Kidney (tissue), 22 donors: ENCODE measurements around the gene PLEKHJ1. TPM values are rescaled to one million over a fixed set of nuclear protein-coding genes. Genes with fewer than 3 reads are reported as not detected.

Source experiments
- DNase-seq, 5 donors: peaks; one replicate each; pipeline ENCODE4 v3.0.0-alpha.2; 2013 to 2020
- FAIRE-seq: peaks from 2 replicates; lab custom pipeline; 2012; peaks lifted over from hg19 to GRCh38; lab: Jason Lieb, UNC
- H3K27ac ChIP-seq, 2 donors: one replicate each; pipeline ENCODE4 v1.7.0; 2013; ENCODE audit warnings: low read depth in 2 of 2, low read length in 2 of 2, inconsistent platforms in 1 of 2
- H3K27me3 ChIP-seq: one replicate; pipeline ENCODE4 v1.7.1; 2013; ENCODE audit warnings: low read length, inconsistent platforms; ENCODE audit not compliant: control insufficient read depth, insufficient read depth
- H3K36me3 ChIP-seq, 3 donors: one replicate each; pipeline versions ENCODE4 v1.7.0 to v1.7.1; 2013; ENCODE audit warnings: low read length in 3 of 3, control low read depth in 1 of 3, inconsistent platforms in 1 of 3; ENCODE audit not compliant: insufficient read depth in 3 of 3, control insufficient read depth in 2 of 3
- H3K4me1 ChIP-seq, 3 donors: one replicate each; pipeline versions ENCODE4 v1.7.0 to v1.7.1; 2013; ENCODE audit warnings: low read length in 3 of 3, inconsistent platforms in 1 of 3, low read depth in 1 of 3; ENCODE audit not compliant: control insufficient read depth in 2 of 3, insufficient read depth in 2 of 3
- H3K4me3 ChIP-seq, 3 donors: one replicate each; pipeline versions ENCODE4 v1.7.0 to v1.8.1; 2013; ENCODE audit warnings: low read length in 3 of 3, control low read depth in 1 of 3, inconsistent platforms in 1 of 3
- H3K9ac ChIP-seq, 3 donors: one replicate each; pipeline versions ENCODE4 v1.7.0 to v1.7.1; 2013; ENCODE audit warnings: low read length in 3 of 3, control low read depth in 1 of 3, inconsistent platforms in 1 of 3
- H3K9me3 ChIP-seq, 3 donors: one replicate each; pipeline versions ENCODE4 v1.7.0 to v1.7.1; 2013; ENCODE audit warnings: low read length in 3 of 3, control low read depth in 1 of 3, inconsistent platforms in 1 of 3; ENCODE audit not compliant: control insufficient read depth in 2 of 3, insufficient read depth in 1 of 3
- intact Hi-C: fragments of 100-400 bp; cut with DNase I; formaldehyde crosslinking; loops from one replicate; pipeline ENCODE4 v1.11.1; 2022
- long read RNA-seq, 10 donors: library from polyadenylated mRNA in 1 of 10; unstranded in 1 of 10; transcript quantifications; one replicate each; pipeline ENCODE4 v2.0.0 and lab custom pipeline, GENCODE V29; 2021 to 2026
- polyA plus RNA-seq: library from polyadenylated mRNA; stranded (reverse); fragments of 350-450 nt; fragmentation: Illumina TruSeq; extraction: RNeasy Lipid Tissue Mini Kit (QIAGEN cat#74804); gene quantifications from one replicate; pipeline ENCODE4 v1.2.3, GENCODE V29; 2014; ENCODE audit warnings: low read depth, low replicate concordance; ENCODE audit not compliant: insufficient read depth
- total RNA-seq: library from RNA; stranded (reverse); fragmentation: NEBNext Ultra II Directional; extraction: Animal tissue kit (Norgen Biotek cat#: 25700); gene quantifications from one replicate; pipeline ENCODE4 v1.2.1, GENCODE V29; 2021
- TF ChIP-seq, protein P1 (sequence below): IDR thresholded peaks from 3 replicates; pipeline ENCODE4 v1.5.1; 2012; ENCODE audit warnings: mild to moderate bottlenecking, moderate library complexity, borderline replicate concordance; ENCODE audit not compliant: insufficient read depth; ENCODE audit errors: extremely low read depth
- donor health status: control.
- donor health status: control.
- donor health status: control.
- donor health status: control.
- donor health status: control.
- donor health status: DM: yes; HTN: yes; CAD: no.
- donor health status: Normal renal cell carcinoma (clear cell type).

Gene PLEKHJ1, protein sequence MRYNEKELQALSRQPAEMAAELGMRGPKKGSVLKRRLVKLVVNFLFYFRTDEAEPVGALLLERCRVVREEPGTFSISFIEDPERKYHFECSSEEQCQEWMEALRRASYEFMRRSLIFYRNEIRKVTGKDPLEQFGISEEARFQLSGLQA
- total RNA-seq (59.7 TPM), polyA plus RNA-seq (156 TPM)
- long read RNA-seq, donor 1, transcript PLEKHJ1-201 (6 exons, 1,206 nt), result major isoform, 20 of 28 reads
- long read RNA-seq, donor 1, partial matches to known transcripts, result 0 of 28 reads
- long read RNA-seq, donor 1, other reads (novel, unspliced or antisense), result 0 of 28 reads
- long read RNA-seq, donor 2, transcript PLEKHJ1-206 (5 exons, 1,311 nt), result minor isoform, 6 of 152 reads
- long read RNA-seq, donor 2, transcript PLEKHJ1-201 (6 exons, 1,206 nt), result major isoform, 28 of 152 reads
- long read RNA-seq, donor 2, partial matches to known transcripts, result 93 of 152 reads
- long read RNA-seq, donor 2, other reads (novel, unspliced or antisense), result 23 of 152 reads
- long read RNA-seq, donor 3, transcript PLEKHJ1-206 (5 exons, 1,311 nt), result minor isoform, 12 of 217 reads
- long read RNA-seq, donor 3, transcript PLEKHJ1-201 (6 exons, 1,206 nt), result major isoform, 42 of 217 reads
- long read RNA-seq, donor 3, partial matches to known transcripts, result 137 of 217 reads
- long read RNA-seq, donor 3, other reads (novel, unspliced or antisense), result 22 of 217 reads
- long read RNA-seq, donor 4, transcript PLEKHJ1-201 (6 exons, 1,206 nt), result major isoform, 37 of 164 reads
- long read RNA-seq, donor 4, partial matches to known transcripts, result 92 of 164 reads
- long read RNA-seq, donor 4, other reads (novel, unspliced or antisense), result 32 of 164 reads
- long read RNA-seq, donor 5, partial matches to known transcripts, result 0 of 3 reads
- long read RNA-seq, donor 5, other reads (novel, unspliced or antisense), result 0 of 3 reads
- long read RNA-seq, donor 6, transcript PLEKHJ1-201 (6 exons, 1,206 nt), result major isoform, 54 of 60 reads
- long read RNA-seq, donor 6, partial matches to known transcripts, result 0 of 60 reads
- long read RNA-seq, donor 6, other reads (novel, unspliced or antisense), result 0 of 60 reads
- long read RNA-seq, donor 7, transcript PLEKHJ1-206 (5 exons, 1,311 nt), result minor isoform, 10 of 86 reads
- long read RNA-seq, donor 7, transcript PLEKHJ1-201 (6 exons, 1,206 nt), result major isoform, 60 of 86 reads
- long read RNA-seq, donor 7, partial matches to known transcripts, result 2 of 86 reads
- long read RNA-seq, donor 7, other reads (novel, unspliced or antisense), result 6 of 86 reads
- long read RNA-seq, donor 8, transcript PLEKHJ1-201 (6 exons, 1,206 nt), result major isoform, 35 of 43 reads
- long read RNA-seq, donor 8, transcript PLEKHJ1-206 (5 exons, 1,311 nt), result minor isoform, 7 of 43 reads
- long read RNA-seq, donor 8, partial matches to known transcripts, result 0 of 43 reads
- long read RNA-seq, donor 8, other reads (novel, unspliced or antisense), result 0 of 43 reads
- long read RNA-seq, donor 9, transcript PLEKHJ1-201 (6 exons, 1,206 nt), result major isoform, 21 of 24 reads
- long read RNA-seq, donor 9, partial matches to known transcripts, result 0 of 24 reads
- long read RNA-seq, donor 9, other reads (novel, unspliced or antisense), result 0 of 24 reads
- long read RNA-seq, donor 10, transcript PLEKHJ1-201 (6 exons, 1,206 nt), result major isoform, 25 of 31 reads
- long read RNA-seq, donor 10, partial matches to known transcripts, result 0 of 31 reads
- long read RNA-seq, donor 10, other reads (novel, unspliced or antisense), result 0 of 31 reads

DNA sequence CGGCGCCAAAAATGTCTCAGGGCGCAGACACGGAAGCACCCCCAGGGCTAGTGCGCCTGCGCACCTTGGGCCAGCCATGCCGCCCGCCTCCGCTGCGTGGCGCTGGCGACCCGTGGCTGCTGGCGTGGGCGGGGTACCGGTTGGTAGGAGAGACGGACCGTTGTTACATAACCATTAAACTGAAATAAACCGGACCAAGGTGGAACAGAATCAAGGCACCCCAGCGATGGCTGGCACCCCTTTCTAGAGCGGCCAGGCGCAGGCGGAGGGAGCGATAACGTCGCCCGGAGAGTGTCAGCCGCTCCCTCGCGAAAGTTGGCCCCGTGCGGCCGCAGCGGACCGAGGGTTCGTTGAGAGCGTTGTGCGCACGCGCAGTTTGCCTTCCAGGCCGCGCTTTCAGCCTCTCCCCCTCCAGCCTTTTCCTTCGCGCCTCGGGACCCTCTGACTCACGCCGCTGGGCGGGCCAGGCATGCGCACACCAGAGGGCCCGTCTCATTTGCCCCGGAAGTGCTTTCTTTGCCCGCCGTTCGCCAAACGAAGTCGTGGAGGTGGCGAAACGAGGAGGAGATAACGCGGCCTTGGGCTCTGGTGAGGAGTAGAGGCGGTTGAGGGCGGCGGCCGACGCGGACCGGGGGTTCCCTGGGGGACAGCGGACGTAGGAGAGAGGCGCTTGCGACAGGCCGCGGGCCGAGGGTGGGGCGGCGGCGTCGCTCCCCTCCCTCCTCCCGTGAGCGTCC is at the start of gene PLEKHJ1, which contains the start of gene SF3A2:
Gene PLEKHJ1, minus strand, starts transcription at position 16 of the 737 bp plus-strand sequence. CDS start 81 bp downstream, outside the sequence.
Gene SF3A2, plus strand, starts transcription at position 511 of the 737 bp plus-strand sequence. CDS start 6,595 bp downstream, outside the sequence.
- DNase-seq (peak; percentile 98 to 99 (median 99)), FAIRE-seq (no peak)
- H3K4me1 ChIP-seq, result peaks cover 2 to 43% (median 26%) of the 10 kb centered on the region in 3 donors
- no peaks in the 10 kb centered on the region for H3K27me3 ChIP-seq
- peak within 1 kb of the TSS; percentile 100 for H3K27ac ChIP-seq
- no peaks in the 10 kb centered on the region for H3K9me3 ChIP-seq
- peak within 1 kb of the TSS; percentile 76 to 79 (median 77) for H3K4me3 ChIP-seq
- peaks cover 0 to 3% (median 0%) of the 10 kb centered on the region in 3 donors for H3K36me3 ChIP-seq
- TF ChIP-seq, protein P1, sequence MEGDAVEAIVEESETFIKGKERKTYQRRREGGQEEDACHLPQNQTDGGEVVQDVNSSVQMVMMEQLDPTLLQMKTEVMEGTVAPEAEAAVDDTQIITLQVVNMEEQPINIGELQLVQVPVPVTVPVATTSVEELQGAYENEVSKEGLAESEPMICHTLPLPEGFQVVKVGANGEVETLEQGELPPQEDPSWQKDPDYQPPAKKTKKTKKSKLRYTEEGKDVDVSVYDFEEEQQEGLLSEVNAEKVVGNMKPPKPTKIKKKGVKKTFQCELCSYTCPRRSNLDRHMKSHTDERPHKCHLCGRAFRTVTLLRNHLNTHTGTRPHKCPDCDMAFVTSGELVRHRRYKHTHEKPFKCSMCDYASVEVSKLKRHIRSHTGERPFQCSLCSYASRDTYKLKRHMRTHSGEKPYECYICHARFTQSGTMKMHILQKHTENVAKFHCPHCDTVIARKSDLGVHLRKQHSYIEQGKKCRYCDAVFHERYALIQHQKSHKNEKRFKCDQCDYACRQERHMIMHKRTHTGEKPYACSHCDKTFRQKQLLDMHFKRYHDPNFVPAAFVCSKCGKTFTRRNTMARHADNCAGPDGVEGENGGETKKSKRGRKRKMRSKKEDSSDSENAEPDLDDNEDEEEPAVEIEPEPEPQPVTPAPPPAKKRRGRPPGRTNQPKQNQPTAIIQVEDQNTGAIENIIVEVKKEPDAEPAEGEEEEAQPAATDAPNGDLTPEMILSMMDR, result peak; percentile 96
- intact Hi-C loops, result no loop called here
- H3K9ac ChIP-seq, result peak within 1 kb of the TSS; percentile 72 to 91 (median 88)

DNA sequence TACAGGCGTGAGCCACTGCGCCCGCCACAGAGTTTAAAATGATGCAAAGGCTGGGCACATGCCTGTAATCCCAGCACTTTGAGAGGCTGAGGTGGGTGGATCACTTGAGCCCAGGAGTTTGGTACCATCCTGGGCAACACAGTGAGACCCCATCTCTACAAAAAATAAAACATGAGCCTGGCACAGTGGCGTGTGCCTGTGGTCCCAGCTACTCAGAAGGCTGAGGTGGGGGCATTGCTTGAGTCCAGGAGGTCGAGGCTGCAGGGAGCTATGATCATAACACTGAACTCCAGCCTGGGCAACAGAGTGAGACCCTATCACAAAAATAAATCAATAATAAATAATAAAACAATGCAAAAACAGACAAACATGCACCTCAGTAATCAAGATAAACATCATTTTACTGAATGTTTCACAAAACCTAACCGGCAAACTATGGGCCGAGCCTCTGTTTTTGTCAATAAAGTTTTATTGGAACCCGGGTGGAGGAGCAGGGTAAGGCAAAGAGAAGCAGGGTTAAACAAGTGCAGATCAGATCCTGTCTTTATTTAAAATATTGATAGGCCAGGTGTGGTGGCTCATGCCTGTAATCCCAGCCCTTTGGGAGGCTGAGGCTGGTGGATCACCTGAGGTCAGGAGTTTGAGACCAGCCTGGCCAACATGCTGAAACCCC is 47.8 kb upstream of the PLEKHJ1 start:
- H3K4me1 ChIP-seq, result no peaks in the 10 kb centered on the region
- FAIRE-seq (no peak), DNase-seq (no peak)
- H3K36me3 ChIP-seq, result no peaks in the 10 kb centered on the region
- H3K9me3 ChIP-seq, result no peaks in the 10 kb centered on the region
- H3K4me3 ChIP-seq, result no peak overlapping the region
- TF ChIP-seq, protein P1, result no peak
- H3K27ac ChIP-seq, result no peak overlapping the region
- no peak overlapping the region for H3K9ac ChIP-seq
- intact Hi-C loops, result no loop called here
- peaks cover 6% of the 10 kb centered on the region for H3K27me3 ChIP-seq
